NB4 (cell line): Measurements from ENCODE around the gene CNTN4.

Source experiments
- DNase-seq: peaks from one replicate; pipeline ENCODE4 v3.0.0; 2010; ENCODE audit warnings: low read depth
- H3K4me3 ChIP-seq: one replicate; pipeline ENCODE4 v1.5.1; 2011; ENCODE audit warnings: mild to moderate bottlenecking, low read depth, low read length, moderate library complexity
- MYC ChIP-seq: IDR thresholded peaks from 2 replicates; pipeline ENCODE4 v1.6.1; 2011; ENCODE audit warnings: low read depth, low read length
- POLR2A ChIP-seq: IDR thresholded peaks from 2 replicates; pipeline ENCODE4 v1.6.1; 2011; ENCODE audit warnings: mild to moderate bottlenecking; ENCODE audit not compliant: insufficient read length; ENCODE audit errors: extremely low read depth
- TF ChIP-seq, protein P1 (sequence below): IDR thresholded peaks from 2 replicates; pipeline ENCODE4 v1.6.1; 2011; ENCODE audit warnings: low read depth, low read length
- TF ChIP-seq, protein P2 (sequence below): IDR thresholded peaks from one replicate; pipeline ENCODE4 v1.5.1; 2012; ENCODE audit warnings: low read depth, low read length

The CNTN4 gene

DNA sequence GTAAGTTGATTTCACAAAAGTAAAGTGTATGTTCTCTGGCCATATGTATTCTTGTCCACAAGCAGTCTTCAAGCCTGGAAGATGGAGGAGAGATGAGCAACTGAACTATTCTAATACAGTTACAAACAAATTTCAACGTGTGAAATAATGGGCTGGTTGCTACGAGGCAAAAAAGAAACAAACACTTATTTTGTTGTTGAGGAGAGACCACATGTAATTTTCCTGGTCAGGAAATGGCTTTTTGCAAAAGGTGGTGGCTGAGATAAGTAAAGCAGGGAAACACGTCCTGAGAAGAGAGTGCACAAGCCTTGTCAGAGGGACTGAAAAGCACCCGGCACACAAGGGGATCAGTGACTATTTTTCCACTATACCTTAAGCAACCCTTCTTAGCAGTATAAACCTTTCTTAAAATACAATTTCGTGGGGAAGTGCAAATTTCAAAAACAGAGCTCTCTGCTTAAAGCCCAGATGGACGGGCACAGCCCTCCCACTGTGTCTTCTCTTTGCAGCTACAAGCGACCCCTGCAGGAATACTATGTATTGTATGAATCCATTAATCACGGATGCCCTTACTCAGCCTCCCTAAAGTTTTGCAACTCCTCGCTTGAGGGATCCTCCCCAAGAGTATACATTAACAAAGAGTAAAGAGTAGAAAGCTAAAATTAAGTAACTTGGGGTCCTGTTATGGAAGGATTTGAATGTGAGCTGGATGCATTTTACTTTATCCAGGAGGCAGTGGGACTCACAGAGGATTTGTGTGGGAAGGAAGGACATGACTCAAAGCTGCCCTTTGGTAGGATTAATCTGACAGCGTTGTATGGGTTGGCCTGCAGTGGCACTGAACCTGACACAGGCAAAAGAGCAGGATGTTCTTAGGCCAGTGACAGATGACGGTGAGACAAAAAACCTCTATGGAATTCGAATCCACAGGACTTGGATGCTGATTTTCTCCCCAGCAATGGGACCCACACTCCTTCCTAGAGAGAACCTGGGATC, 757.8 kb downstream of the CNTN4 start:
- TF ChIP-seq, protein P1, sequence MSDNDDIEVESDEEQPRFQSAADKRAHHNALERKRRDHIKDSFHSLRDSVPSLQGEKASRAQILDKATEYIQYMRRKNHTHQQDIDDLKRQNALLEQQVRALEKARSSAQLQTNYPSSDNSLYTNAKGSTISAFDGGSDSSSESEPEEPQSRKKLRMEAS = no peak
- TF ChIP-seq POLR2A (no peak), MYC (no peak)
- TF ChIP-seq, protein P2, sequence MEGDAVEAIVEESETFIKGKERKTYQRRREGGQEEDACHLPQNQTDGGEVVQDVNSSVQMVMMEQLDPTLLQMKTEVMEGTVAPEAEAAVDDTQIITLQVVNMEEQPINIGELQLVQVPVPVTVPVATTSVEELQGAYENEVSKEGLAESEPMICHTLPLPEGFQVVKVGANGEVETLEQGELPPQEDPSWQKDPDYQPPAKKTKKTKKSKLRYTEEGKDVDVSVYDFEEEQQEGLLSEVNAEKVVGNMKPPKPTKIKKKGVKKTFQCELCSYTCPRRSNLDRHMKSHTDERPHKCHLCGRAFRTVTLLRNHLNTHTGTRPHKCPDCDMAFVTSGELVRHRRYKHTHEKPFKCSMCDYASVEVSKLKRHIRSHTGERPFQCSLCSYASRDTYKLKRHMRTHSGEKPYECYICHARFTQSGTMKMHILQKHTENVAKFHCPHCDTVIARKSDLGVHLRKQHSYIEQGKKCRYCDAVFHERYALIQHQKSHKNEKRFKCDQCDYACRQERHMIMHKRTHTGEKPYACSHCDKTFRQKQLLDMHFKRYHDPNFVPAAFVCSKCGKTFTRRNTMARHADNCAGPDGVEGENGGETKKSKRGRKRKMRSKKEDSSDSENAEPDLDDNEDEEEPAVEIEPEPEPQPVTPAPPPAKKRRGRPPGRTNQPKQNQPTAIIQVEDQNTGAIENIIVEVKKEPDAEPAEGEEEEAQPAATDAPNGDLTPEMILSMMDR = no peak
- no peak overlapping the region for H3K4me3 ChIP-seq
- DNase-seq = no peak

DNA sequence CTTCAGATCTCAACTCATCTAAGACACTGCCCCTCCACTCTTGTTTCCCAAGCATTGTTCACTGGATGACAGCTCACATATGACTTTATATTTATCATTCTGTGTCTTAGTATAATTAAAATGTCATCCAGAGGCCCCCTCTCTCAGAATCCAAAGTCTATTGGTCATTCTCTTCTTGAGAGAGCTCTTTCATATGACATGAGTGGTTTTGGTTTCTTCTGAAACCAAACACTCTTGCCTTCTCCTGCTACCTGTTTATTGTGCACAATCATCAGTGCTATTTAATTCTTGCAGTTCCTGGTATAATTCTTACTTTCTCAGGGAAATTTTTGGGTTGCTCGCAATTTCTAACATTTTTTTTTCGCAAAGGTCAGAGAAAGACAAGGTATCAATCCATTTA, 762.0 kb downstream of the CNTN4 start:
- TF ChIP-seq POLR2A = no peak
- TF ChIP-seq, protein P2 = no peak
- TF ChIP-seq MYC = no peak
- TF ChIP-seq, protein P1 = no peak

DNA sequence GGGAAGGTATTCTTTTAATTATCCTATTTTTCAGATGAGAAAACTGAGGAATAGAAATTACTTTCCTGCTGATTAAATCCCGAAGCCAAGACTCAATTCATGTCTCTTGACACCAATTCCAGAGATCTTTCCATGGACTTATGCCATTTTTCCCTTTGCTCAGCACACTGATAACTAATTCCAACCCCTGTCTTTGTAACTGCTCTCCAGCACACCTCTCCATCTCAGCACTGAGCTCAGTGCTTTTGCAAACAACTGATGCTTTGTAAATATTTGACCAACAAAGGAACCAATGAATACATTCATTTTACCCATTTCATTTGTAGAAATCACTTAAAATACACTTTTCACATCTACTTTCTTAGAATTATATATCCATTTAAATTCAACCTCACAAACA, 762.5 kb downstream of the CNTN4 start:
- TF ChIP-seq, protein P2 = no peak
- TF ChIP-seq, protein P1 = no peak
- TF ChIP-seq POLR2A (no peak), MYC (no peak)
- no peak overlapping the region for H3K4me3 ChIP-seq
- no peak for DNase-seq

More for the DNA sequence above, 762.0 kb downstream of the CNTN4 start:
- DNase-seq = no peak
- no peak overlapping the region for H3K4me3 ChIP-seq

DNA sequence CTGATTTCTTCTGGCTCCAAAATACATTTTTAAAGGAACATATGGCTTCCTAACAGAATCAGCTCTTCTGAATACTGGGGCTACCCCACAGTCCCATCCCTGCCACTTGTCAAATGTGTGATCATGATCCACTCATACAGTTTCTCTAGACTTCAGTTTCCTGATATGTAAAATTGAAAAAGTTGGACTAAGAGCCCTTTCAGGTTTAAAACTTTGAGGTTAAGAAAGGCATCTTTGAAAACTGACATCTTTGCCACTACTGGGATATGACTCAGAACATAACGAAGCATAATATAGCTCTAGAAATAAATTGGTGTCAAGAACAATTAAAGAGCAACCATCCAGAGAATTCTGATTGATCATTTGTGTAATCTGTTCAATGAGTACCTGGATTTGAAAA, 763.3 kb downstream of the CNTN4 start:
- no peak overlapping the region for H3K4me3 ChIP-seq
- no peak for DNase-seq
- TF ChIP-seq, protein P2 = no peak
- TF ChIP-seq MYC (no peak), POLR2A (no peak)
- TF ChIP-seq, protein P1 = no peak

DNA sequence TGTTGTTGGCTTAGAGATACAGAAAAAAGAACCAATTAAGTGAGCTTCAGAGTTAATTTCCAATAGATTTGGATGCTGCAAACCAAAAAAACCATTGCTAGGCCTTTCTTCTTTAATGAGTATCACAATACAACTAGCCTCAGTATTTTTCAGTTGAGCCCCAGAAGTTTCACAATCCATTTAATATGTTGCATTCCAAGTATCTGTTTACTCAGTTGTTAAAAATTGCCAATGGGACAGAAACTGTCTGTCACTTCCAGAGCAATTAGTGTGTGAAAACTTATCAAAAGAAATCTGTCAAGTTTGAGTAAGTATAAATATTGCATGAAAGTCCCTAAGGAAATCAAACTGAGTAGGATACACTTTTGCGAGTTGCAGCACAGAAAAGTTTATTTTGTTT, 763.7 kb downstream of the CNTN4 start:
- no peak for TF ChIP-seq POLR2A
- no peak for TF ChIP-seq MYC
- TF ChIP-seq, protein P1 = no peak
- TF ChIP-seq, protein P2 = no peak
- no peak overlapping the region for H3K4me3 ChIP-seq
- no peak for DNase-seq
